Measurements from ENCODE around the gene EPC1.

DNA sequence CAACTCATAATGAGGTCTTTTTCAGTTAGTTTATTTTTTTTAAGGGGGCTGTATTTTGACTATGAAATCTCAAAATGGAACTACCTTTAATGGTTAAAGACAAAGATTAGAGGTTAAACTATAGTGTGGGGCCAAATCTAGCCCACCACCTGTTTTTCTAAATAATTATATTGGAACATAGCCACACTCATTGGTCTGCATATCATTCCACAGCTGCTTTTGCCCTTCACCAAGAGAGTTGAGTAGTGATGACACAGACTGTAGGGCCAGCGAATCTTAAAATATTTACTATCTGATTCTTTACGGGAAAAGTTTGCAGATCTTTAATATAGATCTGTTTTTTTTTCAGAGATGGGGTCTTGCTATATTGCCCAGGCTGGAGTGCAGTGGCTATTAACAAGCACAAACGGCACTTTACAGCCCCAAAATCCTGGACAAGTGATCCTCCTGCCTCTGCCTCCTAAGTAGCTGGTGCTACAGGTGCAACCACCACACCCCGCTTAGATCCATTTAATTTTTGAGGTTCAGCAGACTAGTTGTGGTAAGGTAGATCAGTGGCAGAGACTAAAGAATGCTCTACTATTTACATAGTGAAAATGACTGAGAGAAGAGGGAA lies 25.8 kb downstream of the EPC1 start:
- TF ChIP-seq, protein P1, sequence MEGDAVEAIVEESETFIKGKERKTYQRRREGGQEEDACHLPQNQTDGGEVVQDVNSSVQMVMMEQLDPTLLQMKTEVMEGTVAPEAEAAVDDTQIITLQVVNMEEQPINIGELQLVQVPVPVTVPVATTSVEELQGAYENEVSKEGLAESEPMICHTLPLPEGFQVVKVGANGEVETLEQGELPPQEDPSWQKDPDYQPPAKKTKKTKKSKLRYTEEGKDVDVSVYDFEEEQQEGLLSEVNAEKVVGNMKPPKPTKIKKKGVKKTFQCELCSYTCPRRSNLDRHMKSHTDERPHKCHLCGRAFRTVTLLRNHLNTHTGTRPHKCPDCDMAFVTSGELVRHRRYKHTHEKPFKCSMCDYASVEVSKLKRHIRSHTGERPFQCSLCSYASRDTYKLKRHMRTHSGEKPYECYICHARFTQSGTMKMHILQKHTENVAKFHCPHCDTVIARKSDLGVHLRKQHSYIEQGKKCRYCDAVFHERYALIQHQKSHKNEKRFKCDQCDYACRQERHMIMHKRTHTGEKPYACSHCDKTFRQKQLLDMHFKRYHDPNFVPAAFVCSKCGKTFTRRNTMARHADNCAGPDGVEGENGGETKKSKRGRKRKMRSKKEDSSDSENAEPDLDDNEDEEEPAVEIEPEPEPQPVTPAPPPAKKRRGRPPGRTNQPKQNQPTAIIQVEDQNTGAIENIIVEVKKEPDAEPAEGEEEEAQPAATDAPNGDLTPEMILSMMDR (IDR thresholded peaks at IDR 0.05) = no peak
- TF ChIP-seq EP300 (IDR thresholded peaks at IDR 0.05) = no peak

All from ovary (tissue), 3 donors.